Natural killer cell (primary cell): ENCODE measurements around the gene ZNF354C. TPM values are rescaled to one million over a fixed set of nuclear protein-coding genes. Genes with fewer than 3 reads are reported as not detected.

Source experiments
- ATAC-seq, 3 donors: fragments of 150-1000 bp in 2 of 3; fragments of 200-7000 bp in 1 of 3; cut with Tn5 transposase; 1 replicate in 1 of 3; 2 replicates in 2 of 3; pipeline ENCODE4 v1.10.0; 2021; ENCODE audit warnings: mild to moderate bottlenecking in 2 of 3, moderate library complexity in 2 of 3
- DNase-seq, 2 donors: peaks; one replicate each; pipeline versions ENCODE4 v3.0.0 to v3.0.0-alpha.2; 2013 to 2021; ENCODE audit warnings: mixed read lengths in 1 of 2
- H3K27ac ChIP-seq: one replicate; pipeline ENCODE4 v1.5.1; 2013; ENCODE audit warnings: mild to moderate bottlenecking, low read length
- H3K27me3 ChIP-seq: one replicate; pipeline ENCODE4 v1.6.1; 2013; ENCODE audit warnings: low read length; ENCODE audit not compliant: control insufficient read depth, insufficient read depth
- H3K36me3 ChIP-seq: one replicate; pipeline ENCODE4 v1.6.1; 2013; ENCODE audit warnings: low read length; ENCODE audit not compliant: control insufficient read depth, insufficient read depth
- H3K4me1 ChIP-seq: one replicate; pipeline ENCODE4 v1.6.1; 2013; ENCODE audit warnings: low read length; ENCODE audit not compliant: control insufficient read depth, insufficient read depth
- H3K4me3 ChIP-seq: one replicate; pipeline ENCODE4 v1.5.1; 2013; ENCODE audit warnings: low read length
- H3K9me3 ChIP-seq: one replicate; pipeline ENCODE4 v1.6.1; 2013; ENCODE audit warnings: low read length; ENCODE audit not compliant: control insufficient read depth, insufficient read depth
- H3K27ac Mint-ChIP-seq, 2 donors: one replicate each; pipeline ENCODE4 v1.8.0; 2022; ENCODE audit warnings: mild to moderate bottlenecking in 2 of 2, mixed read lengths in 2 of 2, moderate library complexity in 1 of 2
- H3K27me3 Mint-ChIP-seq, 2 donors: one replicate each; pipeline ENCODE4 v1.8.0; 2022; ENCODE audit warnings: low read depth in 2 of 2, mixed read lengths in 2 of 2
- H3K36me3 Mint-ChIP-seq: one replicate; pipeline ENCODE4 v1.8.0; 2022; ENCODE audit warnings: mixed read lengths
- H3K4me1 Mint-ChIP-seq, 2 donors: one replicate each; pipeline ENCODE4 v1.8.0; 2022; ENCODE audit warnings: mixed read lengths in 2 of 2
- H3K4me3 Mint-ChIP-seq: one replicate; pipeline ENCODE4 v1.8.0; 2022; ENCODE audit warnings: mild to moderate bottlenecking, moderate library complexity, mixed read lengths
- H3K9me3 Mint-ChIP-seq, 2 donors: one replicate each; pipeline ENCODE4 v1.8.0; 2022; ENCODE audit warnings: mixed read lengths in 2 of 2
- WGBS: methylation state at CpG from one replicate; pipeline ENCODE4 v1.1.7; 2013; ENCODE audit warnings: missing lambda C conversion rate; ENCODE audit not compliant: insufficient coverage; 5-methylcytosine and 5-hydroxymethylcytosine counted together
- intact Hi-C: fragments of 100-400 bp; cut with micrococcal nuclease; formaldehyde crosslinking; loops from one replicate; pipeline ENCODE4 v1.14.2; 2022
- total RNA-seq, 4 donors: library from RNA; stranded (reverse); fragments of 120-200 nt in 1 of 4; gene quantifications; one replicate each; pipeline versions ENCODE4 v1.2.3 to v1.2.4, GENCODE V29; 2013 to 2022
- TF ChIP-seq, protein P1 (sequence below): fragments of 200-600 bp; IDR thresholded peaks from one replicate; pipeline ENCODE4 v1.8.0; 2022; ENCODE audit warnings: antibody characterized with exemption

The ZNF354C gene
- total RNA-seq, 3 donors from 2014 or later (not counting 1 experiment from before 2014, with no cell fraction given) = 4.0 to 7.4 (median 4.9) TPM

DNA sequence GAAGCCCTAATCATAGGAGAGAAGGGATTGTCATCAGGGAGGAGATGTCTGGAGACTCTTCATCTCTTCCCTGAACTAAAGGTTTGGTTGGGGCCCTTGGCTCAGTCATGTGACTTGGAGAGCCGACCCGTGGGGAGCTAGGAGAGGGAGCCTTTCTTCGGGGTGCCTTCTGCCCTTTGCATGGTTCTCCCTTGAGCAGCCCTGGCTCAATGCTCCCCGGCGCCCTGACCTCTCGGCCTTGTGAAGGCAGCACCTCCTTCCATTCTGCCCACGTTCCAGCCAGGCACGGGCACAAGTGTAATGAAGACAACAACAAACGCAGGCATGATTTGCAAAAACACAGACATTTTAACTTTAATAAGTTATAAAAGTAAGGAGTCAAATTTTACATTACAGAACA, 50.4 kb downstream of the ZNF354C start:
- DNase-seq (no peak), ATAC-seq (no peak)
- no peaks in the 10 kb centered on the region for H3K27me3 ChIP-seq
- Mint-ChIP-seq H3K4me1 (no peaks in the 10 kb centered on the region), H3K27ac (no peak overlapping the region), H3K9me3 (peaks cover 18 to 26% of the 10 kb centered on the region in 2 donors), H3K27me3 (no peaks in the 10 kb centered on the region), H3K4me3 (no peak overlapping the region), H3K36me3 (peaks cover 11% of the 10 kb centered on the region)
- TF ChIP-seq, protein P1, sequence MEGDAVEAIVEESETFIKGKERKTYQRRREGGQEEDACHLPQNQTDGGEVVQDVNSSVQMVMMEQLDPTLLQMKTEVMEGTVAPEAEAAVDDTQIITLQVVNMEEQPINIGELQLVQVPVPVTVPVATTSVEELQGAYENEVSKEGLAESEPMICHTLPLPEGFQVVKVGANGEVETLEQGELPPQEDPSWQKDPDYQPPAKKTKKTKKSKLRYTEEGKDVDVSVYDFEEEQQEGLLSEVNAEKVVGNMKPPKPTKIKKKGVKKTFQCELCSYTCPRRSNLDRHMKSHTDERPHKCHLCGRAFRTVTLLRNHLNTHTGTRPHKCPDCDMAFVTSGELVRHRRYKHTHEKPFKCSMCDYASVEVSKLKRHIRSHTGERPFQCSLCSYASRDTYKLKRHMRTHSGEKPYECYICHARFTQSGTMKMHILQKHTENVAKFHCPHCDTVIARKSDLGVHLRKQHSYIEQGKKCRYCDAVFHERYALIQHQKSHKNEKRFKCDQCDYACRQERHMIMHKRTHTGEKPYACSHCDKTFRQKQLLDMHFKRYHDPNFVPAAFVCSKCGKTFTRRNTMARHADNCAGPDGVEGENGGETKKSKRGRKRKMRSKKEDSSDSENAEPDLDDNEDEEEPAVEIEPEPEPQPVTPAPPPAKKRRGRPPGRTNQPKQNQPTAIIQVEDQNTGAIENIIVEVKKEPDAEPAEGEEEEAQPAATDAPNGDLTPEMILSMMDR = no peak
- no peak overlapping the region for H3K4me3 ChIP-seq
- no peak overlapping the region for H3K27ac ChIP-seq
- H3K4me1 ChIP-seq = no peaks in the 10 kb centered on the region
- intact Hi-C loops = no loop called here
- H3K9me3 ChIP-seq = peaks cover 32% of the 10 kb centered on the region
- no peaks in the 10 kb centered on the region for H3K36me3 ChIP-seq
- 88% methylated on average over 7 of the region's 9 CpGs for WGBS

DNA sequence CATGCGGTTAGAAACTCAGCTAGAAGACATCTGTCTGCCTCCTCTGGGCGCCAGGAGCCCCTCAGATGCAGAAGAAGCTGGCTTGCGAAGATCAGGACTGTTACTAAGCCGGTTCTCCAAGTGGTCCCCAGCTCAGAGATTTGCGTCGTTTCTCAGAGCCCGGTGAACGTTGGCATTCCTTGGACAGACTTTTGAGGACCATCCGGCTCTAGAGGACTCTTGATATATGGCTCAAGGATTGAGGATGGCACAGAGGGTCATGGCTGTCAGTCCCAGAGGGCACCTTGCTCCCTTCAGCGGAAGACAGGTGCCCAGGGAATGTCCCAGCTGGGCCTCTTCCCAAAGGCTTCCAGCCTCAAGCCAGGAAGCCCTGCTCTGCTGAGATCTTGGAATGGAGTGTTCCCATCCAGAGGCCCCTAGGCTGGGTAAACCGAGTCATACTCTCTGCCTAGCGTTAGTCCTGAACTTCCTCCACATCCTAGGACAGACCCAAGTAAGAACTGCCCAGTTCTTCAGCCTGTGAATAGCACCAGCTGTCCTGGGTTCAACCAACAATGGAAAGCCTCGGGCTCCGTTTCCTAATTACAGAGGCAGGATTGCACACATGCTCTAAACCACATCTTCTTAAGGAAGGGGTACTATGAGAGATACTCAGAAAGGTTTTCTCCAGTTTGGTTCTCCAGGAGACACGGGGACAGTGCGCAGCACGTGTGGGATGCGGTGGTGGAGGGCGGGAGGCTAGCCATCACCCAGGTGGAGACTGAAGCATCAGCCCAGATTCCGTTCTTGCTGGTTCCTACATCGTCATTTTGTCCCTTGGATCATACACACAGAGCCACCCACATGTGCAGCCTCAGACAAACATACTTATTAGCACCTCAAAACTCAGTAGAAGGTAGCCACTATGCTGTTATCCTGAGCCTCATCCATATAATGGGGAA, 51.4 kb downstream of the ZNF354C start:
- H3K27ac Mint-ChIP-seq = no peak overlapping the region
- H3K9me3 Mint-ChIP-seq = peaks cover 18 to 26% of the 10 kb centered on the region in 2 donors
- DNase-seq (no peak), ATAC-seq (no peak)
- H3K4me3 ChIP-seq = no peak overlapping the region
- H3K4me3 Mint-ChIP-seq = no peak overlapping the region
- no peaks in the 10 kb centered on the region for H3K4me1 ChIP-seq
- 90% methylated on average over 21 of the region's 21 CpGs for WGBS
- TF ChIP-seq, protein P1 = no peak
- intact Hi-C loops = no loop called here
- H3K27me3 Mint-ChIP-seq = no peaks in the 10 kb centered on the region
- H3K4me1 Mint-ChIP-seq = no peaks in the 10 kb centered on the region
- no peaks in the 10 kb centered on the region for H3K36me3 ChIP-seq
- H3K27ac ChIP-seq = no peak overlapping the region
- H3K27me3 ChIP-seq = no peaks in the 10 kb centered on the region
- peaks cover 11% of the 10 kb centered on the region for H3K36me3 Mint-ChIP-seq
- H3K9me3 ChIP-seq = peaks cover 39% of the 10 kb centered on the region

DNA sequence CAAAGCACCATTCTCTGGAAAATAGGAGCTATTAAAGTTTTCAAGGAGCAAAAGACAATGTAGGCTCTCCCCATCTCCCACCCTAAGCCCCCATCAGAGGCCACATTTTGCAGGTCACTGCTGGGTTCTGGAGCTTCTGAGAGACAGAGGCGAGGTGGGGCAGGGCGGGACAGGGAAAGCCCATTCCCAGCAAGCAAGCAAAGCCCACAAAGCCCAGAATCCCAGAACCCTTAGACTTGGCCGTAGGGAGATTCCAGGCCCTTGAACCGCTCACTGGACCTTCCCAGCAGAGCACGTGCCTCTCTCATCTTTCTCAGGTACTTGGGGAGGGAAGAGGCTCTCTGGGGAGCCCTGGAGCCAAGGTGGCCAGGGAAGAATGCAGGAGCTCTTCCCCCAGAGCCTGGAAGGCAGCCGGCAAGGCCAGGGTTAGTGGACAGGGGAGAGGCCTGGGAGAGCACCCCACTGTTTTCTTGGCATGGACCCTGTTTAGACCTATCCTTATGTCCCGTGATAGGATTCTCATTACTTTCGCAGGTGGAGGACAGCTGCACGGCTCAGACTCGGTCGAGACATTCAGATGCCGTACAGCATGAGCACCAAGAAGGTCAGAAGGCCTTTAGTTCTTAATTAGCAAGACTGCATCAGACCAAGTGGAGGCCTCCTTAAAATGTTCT, 52.4 kb downstream of the ZNF354C start:
- intact Hi-C loops = no loop called here
- DNase-seq (no peak), ATAC-seq (no peak)
- Mint-ChIP-seq H3K27ac (no peak overlapping the region), H3K36me3 (peaks cover 4% of the 10 kb centered on the region), H3K4me1 (no peaks in the 10 kb centered on the region), H3K4me3 (no peak overlapping the region), H3K9me3 (peaks cover 17 to 23% of the 10 kb centered on the region in 2 donors), H3K27me3 (no peaks in the 10 kb centered on the region)
- TF ChIP-seq, protein P1 = no peak
- H3K36me3 ChIP-seq = no peaks in the 10 kb centered on the region
- H3K4me1 ChIP-seq = no peaks in the 10 kb centered on the region
- no peak overlapping the region for H3K27ac ChIP-seq
- 93% methylated on average over 12 of the region's 12 CpGs for WGBS
- no peak overlapping the region for H3K4me3 ChIP-seq
- peaks cover 39% of the 10 kb centered on the region for H3K9me3 ChIP-seq
- H3K27me3 ChIP-seq = no peaks in the 10 kb centered on the region
